Colonic mucosa (tissue), 4 donors: Measurements from ENCODE around the gene CCNJ. TPM values are rescaled to one million over a fixed set of nuclear protein-coding genes. Genes with fewer than 3 reads are reported as not detected.

ENCODE experiments used
- DNase-seq: peaks from one replicate; pipeline ENCODE4 v3.0.0-alpha.2; 2020
- H3K27ac ChIP-seq: fragments of 200-600 bp; one replicate; pipeline ENCODE4 v1.8.0; 2021
- H3K27me3 ChIP-seq: fragments of 200-600 bp; one replicate; pipeline ENCODE4 v1.8.0; 2021
- H3K36me3 ChIP-seq: fragments of 200-600 bp; one replicate; pipeline ENCODE4 v1.8.0; 2021
- H3K4me1 ChIP-seq: fragments of 200-600 bp; one replicate; pipeline ENCODE4 v1.8.0; 2021; ENCODE audit warnings: mild to moderate bottlenecking
- H3K4me3 ChIP-seq: fragments of 200-600 bp; one replicate; pipeline ENCODE4 v1.8.0; 2021
- H3K9ac ChIP-seq, 2 donors: one replicate each; pipeline ENCODE4 v1.7.0; 2013; ENCODE audit warnings: control low read depth in 2 of 2, low read depth in 2 of 2, low read length in 2 of 2
- H3K9me3 ChIP-seq: fragments of 200-600 bp; one replicate; pipeline ENCODE4 v1.8.0; 2021
- intact Hi-C: fragments of 100-400 bp; cut with DNase I; formaldehyde crosslinking; loops from one replicate; pipeline ENCODE4 v1.14.1; 2022
- total RNA-seq, 2 donors: library from RNA; stranded (reverse); fragmentation: NEBNext Ultra II Directional in 1 of 2; extraction: Animal tissue kit (Norgen Biotek cat#: 25700) in 1 of 2; gene quantifications; one replicate each; pipeline ENCODE4 v1.2.1, GENCODE V29; 2021
- TF ChIP-seq, protein P1 (sequence below): fragments of 200-600 bp; IDR thresholded peaks from one replicate; pipeline ENCODE4 v1.8.0; 2022; ENCODE audit warnings: antibody characterized with exemption, mild to moderate bottlenecking
- donor health status: healthy.
- donor health status: DM: no; HTN: no; CAD: no.
- donor health status: DM: no; HTN: no; CAD: no.

Gene CCNJ
- total RNA-seq, 2 donors from 2014 or later: 5.0 to 8.9 TPM

DNA sequence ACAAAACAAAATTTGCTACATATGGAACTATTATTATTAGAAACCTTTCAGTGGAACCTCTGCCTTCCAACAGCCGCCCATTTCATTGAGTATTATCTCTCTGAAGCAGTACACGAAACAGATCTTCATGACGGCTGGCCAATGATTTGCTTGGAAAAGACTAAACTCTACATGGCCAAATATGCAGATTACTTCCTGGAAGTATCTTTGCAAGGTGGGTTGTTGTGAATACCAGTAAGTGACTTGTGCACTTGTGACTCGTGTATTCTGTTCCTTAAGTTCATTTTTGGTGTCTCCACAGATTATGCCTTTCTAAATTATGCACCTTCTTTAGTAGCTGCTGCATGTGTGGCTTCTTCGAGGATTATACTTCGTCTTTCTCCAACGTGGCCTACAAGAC is 13.4 kb downstream of the CCNJ start:
- intact Hi-C loops: no loop called here
- Histone ChIP-seq H3K27ac (no peak overlapping the region), H3K9me3 (no peaks in the 10 kb centered on the region), H3K4me1 (no peaks in the 10 kb centered on the region), H3K4me3 (no peak overlapping the region), H3K9ac (no peak overlapping the region), H3K27me3 (no peaks in the 10 kb centered on the region), H3K36me3 (peaks cover 12% of the 10 kb centered on the region)
- TF ChIP-seq, protein P1, sequence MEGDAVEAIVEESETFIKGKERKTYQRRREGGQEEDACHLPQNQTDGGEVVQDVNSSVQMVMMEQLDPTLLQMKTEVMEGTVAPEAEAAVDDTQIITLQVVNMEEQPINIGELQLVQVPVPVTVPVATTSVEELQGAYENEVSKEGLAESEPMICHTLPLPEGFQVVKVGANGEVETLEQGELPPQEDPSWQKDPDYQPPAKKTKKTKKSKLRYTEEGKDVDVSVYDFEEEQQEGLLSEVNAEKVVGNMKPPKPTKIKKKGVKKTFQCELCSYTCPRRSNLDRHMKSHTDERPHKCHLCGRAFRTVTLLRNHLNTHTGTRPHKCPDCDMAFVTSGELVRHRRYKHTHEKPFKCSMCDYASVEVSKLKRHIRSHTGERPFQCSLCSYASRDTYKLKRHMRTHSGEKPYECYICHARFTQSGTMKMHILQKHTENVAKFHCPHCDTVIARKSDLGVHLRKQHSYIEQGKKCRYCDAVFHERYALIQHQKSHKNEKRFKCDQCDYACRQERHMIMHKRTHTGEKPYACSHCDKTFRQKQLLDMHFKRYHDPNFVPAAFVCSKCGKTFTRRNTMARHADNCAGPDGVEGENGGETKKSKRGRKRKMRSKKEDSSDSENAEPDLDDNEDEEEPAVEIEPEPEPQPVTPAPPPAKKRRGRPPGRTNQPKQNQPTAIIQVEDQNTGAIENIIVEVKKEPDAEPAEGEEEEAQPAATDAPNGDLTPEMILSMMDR: no peak
- DNase-seq: no peak

DNA sequence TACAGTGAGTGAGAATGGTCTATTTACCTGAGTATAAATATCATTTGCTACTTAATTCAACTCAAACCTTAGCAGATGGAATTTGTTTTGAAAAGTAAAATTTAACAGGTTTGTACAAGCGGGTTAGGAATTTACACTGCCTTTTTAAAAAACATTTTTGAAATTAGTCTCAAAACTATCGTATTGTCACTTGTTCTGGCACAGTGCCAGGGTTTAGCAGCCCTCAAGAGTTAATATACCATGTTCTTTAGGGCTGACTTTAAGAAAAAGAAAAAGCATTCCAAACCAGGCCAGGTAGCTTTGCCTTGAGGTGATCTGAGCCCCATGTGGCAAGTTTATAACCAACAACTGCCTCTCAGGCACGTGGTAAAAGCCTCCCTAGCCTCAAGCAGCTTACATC is 17.8 kb downstream of the CCNJ start:
- Histone ChIP-seq H3K9ac (no peak overlapping the region), H3K27ac (no peak overlapping the region), H3K9me3 (no peaks in the 10 kb centered on the region), H3K27me3 (no peaks in the 10 kb centered on the region), H3K36me3 (peaks cover 12% of the 10 kb centered on the region), H3K4me1 (no peaks in the 10 kb centered on the region), H3K4me3 (no peak overlapping the region)
- TF ChIP-seq, protein P1: no peak
- intact Hi-C loops: no loop called here
- DNase-seq: no peak

GRCh38 chr10:96072674-96073073 is 29.3 kb downstream of the CCNJ start:
- Histone ChIP-seq H3K4me1 (no peaks in the 10 kb centered on the region), H3K36me3 (no peaks in the 10 kb centered on the region), H3K9ac (no peak overlapping the region), H3K9me3 (no peaks in the 10 kb centered on the region), H3K4me3 (no peak overlapping the region), H3K27me3 (no peaks in the 10 kb centered on the region), H3K27ac (no peak overlapping the region)
- no peak for DNase-seq
- intact Hi-C loops: no loop called here
- TF ChIP-seq, protein P1: no peak

DNA sequence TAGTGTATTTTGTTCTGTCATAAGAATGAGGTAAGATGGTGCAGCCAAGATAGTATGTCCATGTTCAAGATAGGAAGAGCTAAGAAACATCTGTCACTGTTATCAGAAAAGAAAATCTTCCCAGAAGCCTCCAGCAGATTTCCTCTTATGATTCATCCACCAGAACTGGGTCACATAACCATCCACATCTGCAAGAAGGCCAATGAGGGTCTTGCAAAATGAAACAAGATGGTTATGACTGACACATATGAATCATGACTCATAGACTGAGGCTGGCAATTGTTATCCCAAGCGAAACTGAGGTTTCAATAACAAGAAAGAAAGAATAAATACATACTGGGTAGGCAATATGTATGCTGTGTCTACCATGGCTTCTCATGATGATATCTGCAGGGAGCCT is 30.3 kb downstream of the CCNJ start:
- Histone ChIP-seq H3K36me3 (no peaks in the 10 kb centered on the region), H3K4me1 (no peaks in the 10 kb centered on the region), H3K27ac (no peak overlapping the region), H3K9ac (no peak overlapping the region), H3K9me3 (no peaks in the 10 kb centered on the region), H3K27me3 (no peaks in the 10 kb centered on the region), H3K4me3 (no peak overlapping the region)
- intact Hi-C loops: no loop called here
- TF ChIP-seq, protein P1: no peak
- no peak for DNase-seq

GRCh38 chr10:96074776-96075175 is 31.4 kb downstream of the CCNJ start:
- no peak overlapping the region for H3K9ac ChIP-seq
- no peaks in the 10 kb centered on the region for H3K4me1 ChIP-seq
- intact Hi-C loops: no loop called here
- H3K27ac ChIP-seq: no peak overlapping the region
- no peak for DNase-seq
- no peak overlapping the region for H3K4me3 ChIP-seq
- H3K27me3 ChIP-seq: no peaks in the 10 kb centered on the region
- TF ChIP-seq, protein P1: no peak
- H3K36me3 ChIP-seq: no peaks in the 10 kb centered on the region
- H3K9me3 ChIP-seq: no peaks in the 10 kb centered on the region

DNA sequence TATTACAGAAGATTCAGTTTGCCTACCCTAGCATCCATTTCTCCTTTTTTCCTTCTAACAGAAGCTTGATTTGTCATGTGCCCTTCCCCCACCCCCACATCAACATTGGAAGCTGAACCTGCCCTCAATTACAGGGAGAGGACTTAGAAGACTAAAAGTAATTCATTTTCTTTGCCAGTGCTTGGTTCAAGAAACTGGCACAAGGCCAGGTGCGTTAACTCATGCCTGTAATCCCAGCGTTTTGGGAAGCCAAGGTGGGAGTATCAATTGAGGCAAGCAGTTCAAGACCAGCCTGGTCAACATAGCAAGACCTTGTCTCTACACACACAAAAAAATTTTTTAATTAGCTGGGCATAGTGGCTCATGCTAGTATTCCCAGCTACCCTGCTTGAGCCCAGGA is 32.6 kb downstream of the CCNJ start:
- intact Hi-C loops: no loop called here
- Histone ChIP-seq H3K4me1 (no peaks in the 10 kb centered on the region), H3K27ac (no peak overlapping the region), H3K27me3 (no peaks in the 10 kb centered on the region), H3K4me3 (no peak overlapping the region), H3K9me3 (no peaks in the 10 kb centered on the region), H3K36me3 (no peaks in the 10 kb centered on the region), H3K9ac (no peak overlapping the region)
- TF ChIP-seq, protein P1: no peak
- DNase-seq: no peak
